Measurements from ENCODE around the gene FLRT1. TPM values are rescaled to one million over a fixed set of nuclear protein-coding genes. Genes with fewer than 3 reads are reported as not detected.

The FLRT1 gene
- total and polyA plus RNA-seq, 2 donors (not counting 1 experiment from before 2014, with no cell fraction given): 0.02 to 0.17 TPM

- Histone ChIP-seq H2AFZ (ENCODE audit: low read length) (no peak overlapping the region), H3K79me2 (ENCODE audit: control insufficient read depth, insufficient read depth, low read length) (no peaks in the 10 kb centered on the region), H3K9ac (ENCODE audit: insufficient read depth, low read length) (no peak overlapping the region), H3K4me3 (replicated peaks in 1 of 4; ENCODE audit: control extremely low read depth in 1 of 4, insufficient read depth in 1 of 4, low read depth in 3 of 4, low read length in 4 of 4) (no peak overlapping the region), H3K27me3 (ENCODE audit: control insufficient read depth, insufficient read depth, low read length) (no peaks in the 10 kb centered on the region), H3K4me1 (ENCODE audit: control insufficient read depth, extremely low read depth, insufficient read depth, low read length) (no peaks in the 10 kb centered on the region), H3K27ac (ENCODE audit: insufficient read depth, low read length) (no peak overlapping the region), H3K9me3 (ENCODE audit: control insufficient read depth, insufficient read depth, low read depth, low read length) (no peaks in the 10 kb centered on the region), H4K20me1 (ENCODE audit: control insufficient read depth, extremely low read depth, insufficient read depth, low read length) (peaks cover 3% of the 10 kb centered on the region), H3K4me2 (ENCODE audit: extremely low read depth, insufficient read depth, low read length) (no peak overlapping the region), H3K36me3 (ENCODE audit: control insufficient read depth, insufficient read depth, low read length) (no peaks in the 10 kb centered on the region)
- TF ChIP-seq EZH2 (IDR thresholded peaks at IDR 0.05; ENCODE audit: low read length, missing control alignments): no peak
- TF ChIP-seq CTCF (conservative IDR thresholded peaks at IDR 0.05 in 1 of 2, IDR thresholded peaks at IDR 0.05 in 1 of 2; ENCODE audit: low read depth in 1 of 2, low read length in 2 of 2): no peak
- no peak for DNase-seq (ENCODE audit: low read depth in 2 of 2)
Measured at GRCh38 chr11:64015935-64016845, 19.5 kb upstream of the FLRT1 start.

DNA sequence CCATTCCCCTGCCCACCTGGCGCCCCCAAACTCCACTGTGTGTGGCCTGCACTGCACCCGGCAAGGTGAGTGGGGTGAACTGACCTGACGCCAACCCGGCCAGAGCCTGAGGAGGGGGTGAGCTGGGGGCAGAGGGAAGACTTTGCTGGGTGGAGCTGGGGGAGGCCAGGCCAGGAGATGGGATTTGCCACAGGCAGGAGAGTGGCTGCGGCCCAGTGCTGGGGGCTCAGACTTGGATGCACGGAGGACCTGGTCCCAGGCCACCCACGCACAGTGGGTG lies 17.8 kb upstream of the FLRT1 start:
- no peaks in the 10 kb centered on the region for H3K36me3 ChIP-seq (ENCODE audit: control insufficient read depth, insufficient read depth, low read length)
- no peak overlapping the region for H3K27ac ChIP-seq (ENCODE audit: insufficient read depth, low read length)
- H3K9me3 ChIP-seq (ENCODE audit: control insufficient read depth, insufficient read depth, low read depth, low read length): no peaks in the 10 kb centered on the region
- H3K4me3 ChIP-seq (replicated peaks in 1 of 4; ENCODE audit: control extremely low read depth in 1 of 4, insufficient read depth in 1 of 4, low read depth in 3 of 4, low read length in 4 of 4): no peak overlapping the region
- no peak overlapping the region for H2AFZ ChIP-seq (ENCODE audit: low read length)
- H3K27me3 ChIP-seq (ENCODE audit: control insufficient read depth, insufficient read depth, low read length): no peaks in the 10 kb centered on the region
- DNase-seq (ENCODE audit: low read depth in 2 of 2): no peak
- peaks cover 3% of the 10 kb centered on the region for H4K20me1 ChIP-seq (ENCODE audit: control insufficient read depth, extremely low read depth, insufficient read depth, low read length)
- H3K4me1 ChIP-seq (ENCODE audit: control insufficient read depth, extremely low read depth, insufficient read depth, low read length): no peaks in the 10 kb centered on the region
- H3K4me2 ChIP-seq (ENCODE audit: extremely low read depth, insufficient read depth, low read length): no peak overlapping the region
- TF ChIP-seq EZH2 (IDR thresholded peaks at IDR 0.05; ENCODE audit: low read length, missing control alignments) (no peak), CTCF (conservative IDR thresholded peaks at IDR 0.05 in 1 of 2, IDR thresholded peaks at IDR 0.05 in 1 of 2; ENCODE audit: low read depth in 1 of 2, low read length in 2 of 2) (no peak)
- no peaks in the 10 kb centered on the region for H3K79me2 ChIP-seq (ENCODE audit: control insufficient read depth, insufficient read depth, low read length)
- no peak overlapping the region for H3K9ac ChIP-seq (ENCODE audit: insufficient read depth, low read length)

GRCh38 chr11:64018310-64018709 lies 17.4 kb upstream of the FLRT1 start:
- no peak for TF ChIP-seq CTCF (conservative IDR thresholded peaks at IDR 0.05 in 1 of 2, IDR thresholded peaks at IDR 0.05 in 1 of 2; ENCODE audit: low read depth in 1 of 2, low read length in 2 of 2)
- no peak for TF ChIP-seq EZH2 (IDR thresholded peaks at IDR 0.05; ENCODE audit: low read length, missing control alignments)
- Histone ChIP-seq H4K20me1 (ENCODE audit: control insufficient read depth, extremely low read depth, insufficient read depth, low read length) (peaks cover 3% of the 10 kb centered on the region), H3K27ac (ENCODE audit: insufficient read depth, low read length) (no peak overlapping the region), H3K79me2 (ENCODE audit: control insufficient read depth, insufficient read depth, low read length) (no peaks in the 10 kb centered on the region), H2AFZ (ENCODE audit: low read length) (no peak overlapping the region), H3K9ac (ENCODE audit: insufficient read depth, low read length) (no peak overlapping the region), H3K27me3 (ENCODE audit: control insufficient read depth, insufficient read depth, low read length) (no peaks in the 10 kb centered on the region), H3K4me2 (ENCODE audit: extremely low read depth, insufficient read depth, low read length) (no peak overlapping the region), H3K4me1 (ENCODE audit: control insufficient read depth, extremely low read depth, insufficient read depth, low read length) (no peaks in the 10 kb centered on the region), H3K36me3 (ENCODE audit: control insufficient read depth, insufficient read depth, low read length) (no peaks in the 10 kb centered on the region), H3K4me3 (replicated peaks in 1 of 4; ENCODE audit: control extremely low read depth in 1 of 4, insufficient read depth in 1 of 4, low read depth in 3 of 4, low read length in 4 of 4) (no peak overlapping the region), H3K9me3 (ENCODE audit: control insufficient read depth, insufficient read depth, low read depth, low read length) (no peaks in the 10 kb centered on the region)
- no peak for DNase-seq (ENCODE audit: low read depth in 2 of 2)

All from fibroblast of lung (primary cell).